GM12873 (cell line): Measurements from ENCODE around the gene ERG.

Source experiments
- CTCF ChIP-seq: IDR thresholded peaks from 2 replicates; pipeline ENCODE4 v1.5.1; 2012; ENCODE audit warnings: low read depth, mild to moderate bottlenecking, moderate library complexity, low read length, control low read depth; ENCODE audit not compliant: insufficient read depth; ENCODE audit errors: missing control alignments

Gene ERG

GRCh38 chr21:38472412-38473108 is 25.7 kb downstream of the ERG start:
- no peak for TF ChIP-seq CTCF

GRCh38 chr21:38471766-38472165 is 26.5 kb downstream of the ERG start:
- TF ChIP-seq CTCF = no peak

DNA sequence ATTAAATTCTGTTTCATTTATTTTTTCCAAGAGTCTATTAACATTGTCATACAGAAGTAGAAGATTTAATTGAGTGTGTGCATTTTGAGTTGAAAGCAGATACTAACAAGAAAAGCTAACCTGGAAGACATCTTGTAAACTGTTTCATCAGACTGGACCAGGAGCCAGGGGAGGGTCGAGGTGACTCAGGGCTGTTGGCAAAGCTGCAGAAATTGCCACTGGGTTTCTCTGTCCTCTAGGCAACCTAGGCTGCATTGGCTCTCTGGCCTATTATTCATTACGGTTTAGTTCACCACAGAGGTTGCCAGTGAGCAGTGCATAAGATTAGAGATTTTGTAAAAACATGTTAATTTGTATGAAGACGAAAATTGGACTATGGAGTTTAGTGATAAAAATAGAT is 27.5 kb downstream of the ERG start:
- TF ChIP-seq CTCF = no peak

DNA sequence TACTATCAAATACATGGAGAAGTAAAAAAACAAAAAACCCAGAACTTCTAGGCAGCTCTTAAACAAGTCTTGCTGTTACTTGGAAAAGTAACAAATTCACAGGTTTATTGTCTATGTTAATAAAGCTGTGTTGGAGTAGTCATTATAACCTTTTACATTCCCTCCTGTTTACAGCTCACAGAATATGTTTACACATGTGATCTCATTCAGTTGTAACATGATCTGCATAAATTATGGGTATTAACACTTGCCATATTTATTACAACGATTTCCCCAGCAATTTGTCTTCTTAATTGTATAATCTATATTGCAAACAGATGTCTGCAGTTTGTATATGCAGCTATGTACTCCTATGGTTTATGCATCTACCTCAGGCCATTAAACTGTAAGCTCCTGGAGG is 28.6 kb downstream of the ERG start:
- TF ChIP-seq CTCF = no peak

DNA sequence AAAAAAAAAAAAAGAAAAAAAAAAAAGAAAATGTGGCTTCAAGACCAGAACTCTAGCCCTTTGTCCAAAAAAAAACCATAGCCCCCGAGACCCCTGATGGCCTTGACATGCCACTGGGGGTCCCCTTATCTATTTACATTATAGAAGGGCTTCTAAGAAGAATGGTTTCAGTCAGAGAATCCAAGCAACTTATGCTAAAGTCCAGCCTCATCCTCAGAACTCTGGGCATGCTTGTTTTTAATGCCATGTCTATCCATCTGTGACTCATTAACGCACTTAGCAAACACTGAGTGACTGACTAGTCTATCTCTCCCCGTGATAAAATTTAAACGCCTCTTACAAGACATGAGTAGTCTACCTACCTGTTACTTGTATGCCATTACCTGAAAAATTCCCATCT is 29.3 kb downstream of the ERG start:
- no peak for TF ChIP-seq CTCF

DNA sequence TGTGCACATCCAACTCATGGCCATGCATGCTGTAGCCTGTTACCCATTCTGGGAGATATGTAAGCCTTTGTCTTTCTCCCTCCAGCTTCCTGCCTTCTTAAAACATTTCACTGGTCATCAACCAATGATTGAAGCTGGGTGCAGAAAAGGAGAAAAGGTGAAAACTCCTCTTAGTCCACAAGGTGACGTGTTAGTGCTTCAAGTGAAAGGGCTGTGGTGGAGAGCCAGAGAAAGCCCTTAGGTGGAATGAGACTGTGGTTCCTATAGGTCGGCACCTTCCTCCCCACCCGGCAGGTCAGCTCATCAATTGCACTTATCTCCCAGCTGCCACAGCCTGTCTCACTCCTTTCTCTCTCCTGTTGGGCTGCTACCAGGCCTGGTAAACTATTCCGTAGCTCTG is 30.4 kb downstream of the ERG start:
- TF ChIP-seq CTCF = no peak

DNA sequence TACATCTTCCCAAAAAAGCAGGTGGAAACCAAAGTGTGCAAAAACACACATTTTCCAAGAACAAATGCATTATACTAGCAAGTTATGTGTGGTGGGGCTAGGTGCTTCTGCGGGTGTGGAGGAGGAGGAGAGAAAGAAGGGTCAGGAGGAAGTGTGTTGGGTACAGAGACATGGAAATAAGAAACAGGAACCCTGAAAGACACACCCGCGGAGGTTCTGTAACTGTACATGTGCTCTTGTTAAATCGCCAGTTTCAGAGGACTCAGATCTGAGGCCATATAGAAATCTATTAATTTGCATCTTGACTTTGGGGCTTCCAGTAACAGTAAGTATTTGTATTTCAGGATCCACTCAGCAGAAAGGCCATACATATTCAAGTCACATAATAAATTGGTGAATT is 30.9 kb downstream of the ERG start:
- no peak for TF ChIP-seq CTCF

- TF ChIP-seq CTCF = no peak
Measured at GRCh38 chr21:38460171-38460742, 38.0 kb downstream of the ERG start.
